ENCODE results near the gene CAPZA2.
"Not testable (repeated sequence)": the region's sequence is repeated elsewhere in the genome, so short reads cannot be mapped to it uniquely, and the experiment has no call there.

Gene CAPZA2

DNA sequence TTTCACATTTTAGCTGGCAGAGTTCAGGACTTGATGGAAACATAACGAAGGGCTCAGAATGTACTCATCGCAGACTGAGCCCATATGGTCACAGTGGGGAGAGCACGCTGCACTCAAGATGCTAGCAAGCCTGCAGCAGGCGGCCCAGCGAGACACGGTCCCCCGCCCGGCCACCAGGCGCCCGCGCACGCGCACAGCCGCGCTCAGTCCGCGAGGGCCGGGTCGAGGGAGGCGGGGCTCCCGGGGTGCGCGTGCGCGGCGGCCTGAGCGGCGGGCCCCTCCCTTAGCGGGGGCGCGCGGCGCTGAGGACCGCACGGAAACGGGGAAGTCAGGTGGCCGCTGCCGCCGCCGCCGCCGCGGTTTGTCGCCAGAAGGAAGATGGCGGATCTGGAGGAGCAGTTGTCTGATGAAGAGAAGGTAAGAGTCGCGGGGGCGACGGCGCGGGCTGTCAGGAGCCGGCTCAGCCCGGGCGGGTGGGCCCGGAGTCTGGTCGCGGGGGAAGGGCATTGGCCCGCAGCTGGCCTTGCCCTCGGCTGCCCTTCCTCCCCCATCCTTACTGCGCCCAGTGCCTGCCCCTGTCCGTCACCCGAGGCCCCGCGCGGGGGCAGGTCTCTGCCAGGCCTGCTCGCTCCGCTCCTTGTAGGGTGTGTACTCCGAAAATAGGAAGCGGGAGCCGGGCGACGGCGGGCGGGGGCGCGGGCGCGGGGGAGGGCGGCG, at the start of gene CAPZA2:
TSS of gene CAPZA2 (plus strand) at position 354 of the 717 bp plus-strand sequence. CDS start at position 379, 25 bp downstream.
- peak; percentile 96 for DNase-seq (ENCODE audit: low spot score)

- DNase-seq (ENCODE audit: low spot score): no peak
Measured at GRCh38 chr7:116812860-116813259, 49.5 kb upstream of the CAPZA2 start.

DNA sequence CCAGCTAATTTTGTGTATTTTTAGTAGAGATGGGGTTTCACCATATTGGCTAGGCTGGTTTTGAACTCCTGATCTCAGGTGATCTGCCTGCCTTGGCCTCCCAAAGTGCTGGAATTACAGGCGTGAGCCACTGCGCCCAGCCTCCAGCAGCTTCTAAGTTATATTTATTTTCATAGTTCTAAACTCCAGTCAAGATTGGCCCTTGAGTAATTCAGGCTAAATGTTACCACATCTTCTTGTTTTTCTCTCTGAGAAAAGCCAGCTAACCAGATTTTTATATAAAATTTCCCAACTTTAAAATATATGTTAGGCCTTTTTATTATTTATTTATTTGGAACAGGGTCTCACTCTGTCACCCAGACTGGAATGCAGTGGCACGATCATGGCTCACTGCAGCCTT, 49.0 kb upstream of the CAPZA2 start:
- DNase-seq (ENCODE audit: low spot score): not testable (repeated sequence)

- no peak for DNase-seq (ENCODE audit: low spot score)
Measured at GRCh38 chr7:116815041-116815440, 47.3 kb upstream of the CAPZA2 start.

GRCh38 chr7:116820149-116820548, 42.2 kb upstream of the CAPZA2 start:
- DNase-seq (ENCODE audit: low spot score): no peak

GRCh38 chr7:116821647-116822046, 40.7 kb upstream of the CAPZA2 start:
- not testable (repeated sequence) for DNase-seq (ENCODE audit: low spot score)

- no peak for DNase-seq (ENCODE audit: low spot score)
Measured at GRCh38 chr7:116824449-116824848, 37.9 kb upstream of the CAPZA2 start.

- no peak for DNase-seq (ENCODE audit: low spot score)
Measured at GRCh38 chr7:116828281-116828680, 34.1 kb upstream of the CAPZA2 start.

DNA sequence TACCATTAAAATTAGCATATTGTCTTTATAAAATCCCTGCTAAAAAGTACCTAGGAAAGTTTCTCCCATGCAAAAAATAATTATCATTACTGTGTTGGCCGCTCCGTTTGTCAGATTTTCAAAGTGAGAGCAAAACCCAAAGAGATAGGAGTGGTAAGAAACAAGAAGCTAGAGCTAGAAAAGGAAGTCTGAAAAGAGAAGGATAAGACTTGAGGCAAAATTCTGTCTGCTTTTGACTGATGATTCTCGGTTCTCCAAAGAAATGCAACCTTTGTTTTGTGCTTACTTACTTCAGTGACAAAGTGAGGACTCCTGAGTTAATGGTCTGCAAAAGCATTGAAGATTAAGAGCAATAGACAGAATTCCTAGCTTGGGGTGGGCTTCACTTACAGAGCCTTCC, 33.3 kb upstream of the CAPZA2 start:
- no peak for DNase-seq (ENCODE audit: low spot score)

DNA sequence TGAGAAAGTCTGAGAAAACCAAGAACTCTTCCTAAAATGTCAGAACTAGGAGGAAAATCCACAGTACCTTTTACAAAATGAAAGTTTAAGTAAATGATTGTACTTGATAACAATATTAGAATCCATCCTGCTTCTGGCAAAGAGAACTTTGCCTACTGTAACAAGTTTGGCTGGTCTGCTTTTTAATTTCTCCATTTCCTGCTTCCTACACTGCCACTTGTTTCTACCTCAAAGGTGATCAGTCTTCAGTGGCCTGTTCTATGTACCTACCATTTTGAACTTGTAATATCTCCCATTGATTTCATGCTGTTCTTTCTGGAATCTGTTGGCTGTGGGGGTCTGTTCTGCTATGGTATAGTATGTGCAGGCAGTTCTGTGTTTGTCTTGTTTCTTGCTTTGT, 32.9 kb upstream of the CAPZA2 start:
- DNase-seq (ENCODE audit: low spot score): no peak

DNA sequence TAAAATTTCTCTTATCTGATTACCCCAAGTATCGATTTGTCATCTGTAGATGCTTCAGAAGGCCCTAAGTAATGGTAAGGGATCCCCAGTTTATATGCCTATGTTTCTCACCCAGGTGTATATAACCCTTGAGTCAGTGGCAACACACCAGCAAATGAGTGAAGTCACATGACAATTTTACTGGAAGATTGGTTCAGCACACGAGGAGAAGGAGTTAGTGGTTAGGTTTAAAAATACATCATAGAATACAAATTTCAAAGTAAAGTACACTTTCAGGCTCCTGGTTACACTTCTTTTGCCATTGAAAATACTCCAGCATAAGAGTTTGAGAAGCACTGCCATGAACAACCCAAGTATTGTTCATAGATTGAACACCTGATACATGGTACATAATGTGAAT, 29.7 kb upstream of the CAPZA2 start:
- no peak for DNase-seq (ENCODE audit: low spot score)

DNA sequence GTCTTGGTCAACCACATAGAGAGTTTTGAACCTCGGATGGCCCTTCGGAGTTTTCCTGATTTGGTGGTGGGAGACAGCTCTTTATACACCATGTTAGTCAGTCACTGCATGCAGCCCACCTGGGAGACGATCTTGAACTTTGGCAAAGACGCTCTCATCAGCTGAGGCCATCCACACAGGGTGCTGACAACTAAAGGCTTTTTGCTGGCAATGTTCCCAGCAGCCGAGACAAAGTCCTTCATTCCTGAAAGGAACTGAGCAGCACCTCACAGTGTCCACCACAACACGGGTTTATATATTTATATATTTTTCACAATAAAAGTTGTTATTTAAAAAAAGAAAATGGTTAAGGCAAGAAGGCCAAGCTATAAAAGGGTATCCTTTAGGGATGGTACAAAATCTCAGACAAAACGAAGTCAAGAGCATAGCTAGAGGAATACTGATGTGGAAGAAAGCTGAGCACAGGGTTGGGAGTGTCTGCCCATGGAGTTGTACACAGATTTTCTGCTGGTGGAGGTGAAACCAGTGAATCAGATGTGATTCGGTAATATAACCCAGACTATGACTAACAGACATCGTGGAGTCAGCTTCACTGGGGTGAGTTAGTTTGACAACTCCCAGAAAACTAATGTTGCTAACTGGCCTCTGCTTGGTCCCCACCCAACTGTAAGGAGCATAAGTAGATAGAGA, 27.4 kb upstream of the CAPZA2 start:
- no peak for DNase-seq (ENCODE audit: low spot score)

DNA sequence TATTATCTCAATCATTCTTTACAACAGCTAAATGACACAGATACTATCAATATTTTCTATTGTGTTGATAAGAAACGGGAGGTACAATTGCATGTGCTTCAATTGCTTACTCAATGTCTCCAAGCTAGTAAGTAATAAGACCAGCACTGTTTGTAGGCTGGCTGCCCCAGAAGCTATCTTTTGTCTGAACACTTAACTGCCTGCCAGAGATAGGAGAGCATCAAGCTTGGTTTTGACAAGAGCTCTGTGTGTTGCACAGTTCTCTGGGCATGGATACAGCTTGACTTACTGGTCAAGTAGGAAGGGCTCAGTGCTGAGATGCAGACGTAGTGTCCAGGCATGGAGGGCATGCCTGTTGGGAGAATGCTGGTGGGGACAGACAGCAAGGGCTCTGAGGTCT, 26.3 kb upstream of the CAPZA2 start:
- DNase-seq (ENCODE audit: low spot score): no peak

DNA sequence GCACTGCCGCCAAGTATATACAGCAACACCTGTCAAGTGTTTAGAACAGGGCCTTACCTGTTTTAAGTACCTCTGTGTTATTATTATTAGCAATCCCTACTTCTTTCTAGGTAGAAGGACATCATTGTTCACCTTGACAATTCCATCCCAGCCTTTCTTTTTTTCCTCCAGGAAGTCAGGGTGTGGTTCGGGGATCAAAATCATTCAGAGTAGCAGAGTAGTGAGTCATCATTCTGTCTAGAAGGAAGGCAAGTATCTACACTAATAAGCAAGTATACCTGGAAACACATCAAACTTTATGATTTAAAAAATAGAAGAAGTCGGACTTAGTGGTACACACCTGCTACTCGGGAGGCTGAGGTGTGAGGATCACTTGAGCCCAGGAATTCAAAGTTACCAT, 25.5 kb upstream of the CAPZA2 start:
- no peak for DNase-seq (ENCODE audit: low spot score)

DNA sequence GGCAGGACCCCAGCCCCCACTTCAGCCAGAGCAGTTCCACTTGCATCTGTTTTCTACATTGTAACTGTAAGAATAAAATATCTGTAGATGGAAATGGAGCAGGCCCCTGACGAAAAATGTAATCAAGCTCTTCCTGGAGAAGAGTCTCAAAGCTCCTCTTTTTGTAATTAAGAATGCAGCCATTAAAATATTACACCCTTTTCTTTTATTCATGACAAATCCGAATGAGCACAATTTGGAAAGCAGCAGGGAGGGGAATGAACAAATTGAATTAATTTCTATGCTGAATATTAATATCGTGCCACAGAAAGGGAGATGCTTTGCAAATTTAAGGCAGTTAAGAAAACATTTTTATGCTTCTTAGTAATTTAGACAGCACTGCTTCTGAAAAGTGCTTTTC, 24.8 kb upstream of the CAPZA2 start:
- DNase-seq (ENCODE audit: low spot score): no peak

DNA sequence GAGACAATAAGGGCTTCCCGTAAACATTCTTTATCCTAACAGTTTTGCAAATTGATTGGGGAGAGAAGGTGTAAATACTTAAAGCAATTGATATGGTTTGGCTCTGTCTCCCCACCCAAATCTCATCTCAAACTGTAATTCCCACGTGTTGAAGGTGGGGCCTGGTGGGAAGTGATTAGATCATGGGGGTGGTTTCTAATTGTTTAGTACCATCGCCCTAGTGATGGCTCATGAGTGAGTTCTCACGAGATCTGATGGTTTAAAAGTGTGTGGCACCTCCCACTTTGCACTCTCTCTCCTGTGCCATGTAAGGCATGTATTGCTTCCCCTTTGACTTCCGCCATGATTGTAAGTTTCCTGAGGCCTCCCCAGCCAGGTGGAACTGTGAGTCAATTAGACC, 22.1 kb upstream of the CAPZA2 start:
- DNase-seq (ENCODE audit: low spot score): no peak

DNA sequence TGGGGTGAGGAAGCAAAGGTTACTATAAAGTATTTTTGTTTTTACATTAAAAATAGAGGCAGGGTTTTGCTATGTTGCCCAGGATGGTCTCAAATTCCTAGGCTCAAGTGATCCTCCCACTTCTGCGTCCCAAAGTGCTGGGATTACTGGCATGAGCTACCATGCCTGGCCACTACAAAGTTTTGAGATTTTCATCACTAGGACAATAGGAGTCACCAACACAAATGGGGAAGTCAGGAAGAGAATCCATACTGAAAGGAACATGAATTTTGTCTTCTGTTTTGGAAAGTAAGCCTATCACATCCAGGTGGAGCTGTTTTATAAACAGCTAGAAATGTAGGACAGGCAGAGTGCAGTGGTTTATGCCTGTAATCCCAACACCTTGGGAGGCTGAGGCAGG, 20.0 kb upstream of the CAPZA2 start:
- DNase-seq (ENCODE audit: low spot score): no peak

DNA sequence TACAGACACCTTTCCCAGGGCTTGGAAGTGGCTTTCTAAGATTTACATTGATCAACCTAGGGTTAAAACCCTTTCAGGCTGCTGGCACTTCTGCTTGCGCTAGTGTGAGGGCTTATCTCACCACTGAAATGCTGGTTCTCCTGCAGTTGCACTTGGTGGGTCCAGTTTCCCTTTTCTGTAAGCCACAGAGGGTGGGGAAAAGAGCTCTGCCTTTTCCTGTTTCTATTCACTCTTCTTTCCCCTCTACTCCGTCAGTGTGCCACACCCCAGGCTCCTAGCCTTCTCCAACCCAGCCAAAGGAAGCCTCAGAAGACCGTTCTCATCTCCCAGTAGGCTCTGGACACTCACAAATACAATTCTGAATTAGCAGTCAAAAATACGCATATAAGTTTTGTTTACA, 19.0 kb upstream of the CAPZA2 start:
- DNase-seq (ENCODE audit: low spot score): no peak

DNA sequence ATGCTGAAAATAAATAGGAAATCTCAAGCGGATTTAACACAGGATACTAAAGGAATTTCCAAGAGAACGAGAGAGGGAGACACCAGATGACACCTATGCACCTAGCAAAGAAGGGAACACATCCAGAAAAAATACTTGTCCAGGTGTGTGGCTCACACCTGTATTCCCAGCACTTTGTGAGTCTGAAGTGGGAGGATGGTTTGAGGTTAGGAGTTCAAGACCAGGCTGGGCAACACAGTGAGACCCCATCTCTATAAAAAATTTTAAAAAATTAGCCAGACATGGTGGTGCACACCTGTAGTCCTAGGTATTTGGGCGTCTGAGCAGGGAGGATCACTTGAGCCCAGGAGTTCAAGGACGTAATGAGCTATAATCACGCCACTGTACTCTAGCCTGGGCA, 11.2 kb upstream of the CAPZA2 start:
- DNase-seq (ENCODE audit: low spot score): no peak

GRCh38 chr7:116851671-116852070, 10.7 kb upstream of the CAPZA2 start:
- no peak for DNase-seq (ENCODE audit: low spot score)

GRCh38 chr7:116854132-116854531, 8.3 kb upstream of the CAPZA2 start:
- no peak for DNase-seq (ENCODE audit: low spot score)

DNA sequence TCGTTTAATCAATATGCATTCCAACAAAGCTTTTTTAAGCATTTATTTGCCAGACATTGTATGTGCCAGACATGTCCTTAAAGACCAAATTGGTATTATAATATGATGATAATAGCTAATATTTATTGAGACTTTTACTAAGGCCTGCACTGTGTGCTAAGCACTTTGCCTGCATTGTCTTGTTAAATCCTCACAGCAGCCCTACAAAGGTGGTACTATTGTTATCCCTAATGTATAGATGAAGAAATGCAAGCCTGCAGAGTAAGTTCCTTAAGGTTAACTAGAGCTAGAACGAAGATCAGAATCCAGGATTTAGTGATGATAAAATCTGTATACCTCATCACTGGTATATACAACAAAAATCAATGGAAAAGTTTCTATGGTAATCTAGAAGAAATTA, 5.3 kb upstream of the CAPZA2 start:
- no peak for DNase-seq (ENCODE audit: low spot score)

DNA sequence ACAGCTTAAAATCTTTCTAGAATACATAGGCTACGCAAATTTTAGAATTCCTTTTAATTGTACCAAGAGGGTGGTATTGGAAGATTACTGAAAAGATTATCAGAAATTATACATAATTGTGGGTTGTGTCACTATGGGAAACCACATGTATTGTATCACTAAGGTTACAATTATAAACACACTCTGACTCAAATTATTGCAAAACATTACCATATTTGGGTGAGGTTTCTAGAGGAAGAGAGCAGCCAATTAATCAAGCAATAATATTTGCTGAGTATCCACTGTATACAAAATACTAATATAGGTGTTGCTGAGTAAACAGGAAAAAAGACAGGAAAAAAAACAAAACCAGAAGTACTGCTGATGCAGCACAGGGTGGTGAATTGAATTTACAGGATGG, 3.1 kb upstream of the CAPZA2 start:
- no peak for DNase-seq (ENCODE audit: low spot score)

- DNase-seq (ENCODE audit: low spot score): no peak
Measured at GRCh38 chr7:116861717-116862116, 670 bp upstream of the CAPZA2 start.

Data from HuH-7 (cell line).